Osteoblast (primary cell): ENCODE results near the gene NHSL2. TPM values are rescaled to one million over a fixed set of nuclear protein-coding genes. Genes with fewer than 3 reads are reported as not detected.

ENCODE experiments used
- DNase-seq: peaks from one replicate; pipeline ENCODE4 v3.0.0; 2011; ENCODE audit warnings: low spot score, mixed read lengths; ENCODE audit not compliant: insufficient read length; ENCODE audit errors: missing footprints
- H2AFZ ChIP-seq: 2 replicates; pipeline ENCODE4 v1.6.0; 2011; ENCODE audit warnings: mild to moderate bottlenecking, low read length
- H3K27ac ChIP-seq: 2 replicates; pipeline ENCODE4 v1.5.1; 2011; ENCODE audit warnings: mild to moderate bottlenecking, low read depth, low read length, moderate library complexity
- H3K27me3 ChIP-seq: 2 replicates; pipeline ENCODE4 v1.6.0; 2012; ENCODE audit warnings: mild to moderate bottlenecking, control low read depth, inconsistent platforms, low read length, moderate library complexity; ENCODE audit not compliant: insufficient read depth
- H3K36me3 ChIP-seq: 2 replicates; pipeline ENCODE4 v1.5.1; 2011; ENCODE audit warnings: mild to moderate bottlenecking, low read length, control low read depth, moderate library complexity; ENCODE audit not compliant: insufficient read depth
- H3K4me1 ChIP-seq: 2 replicates; pipeline ENCODE4 v1.5.1; 2011; ENCODE audit warnings: mild to moderate bottlenecking, low read length, control low read depth, moderate library complexity; ENCODE audit not compliant: insufficient read depth
- H3K4me2 ChIP-seq: 2 replicates; pipeline ENCODE4 v1.6.0; 2011; ENCODE audit warnings: mild to moderate bottlenecking, low read length; ENCODE audit not compliant: insufficient read depth
- H3K4me3 ChIP-seq: fragments of 200-600 bp; sonication (generic); 3 replicates; pipeline ENCODE4 v1.5.1; 2012; ENCODE audit warnings: mild to moderate bottlenecking, low read length, inconsistent platforms; ENCODE audit not compliant: insufficient read depth
- H3K79me2 ChIP-seq: 2 replicates; pipeline ENCODE4 v1.6.0; 2012; ENCODE audit warnings: mild to moderate bottlenecking, low read length, control low read depth, inconsistent platforms; ENCODE audit not compliant: insufficient read depth
- H3K9me3 ChIP-seq: 2 replicates; pipeline ENCODE4 v1.5.1; 2011; ENCODE audit warnings: low read depth, low read length, control low read depth
- H4K20me1 ChIP-seq: 2 replicates; pipeline ENCODE4 v1.6.0; 2012; ENCODE audit warnings: mild to moderate bottlenecking, low read length, control low read depth; ENCODE audit not compliant: insufficient read depth
- total RNA-seq: library from RNA; depleted of rRNA; stranded (reverse); fragments of >200 nt; gene quantifications from 2 replicates; pipeline ENCODE4 v1.2.3, GENCODE V29; 2012
- TF ChIP-seq, protein P1 (sequence below): IDR thresholded peaks from 2 replicates; pipeline ENCODE4 v1.5.1; 2011; ENCODE audit warnings: mild to moderate bottlenecking, low read depth, low read length, moderate library complexity; ENCODE audit errors: extremely low read depth

Gene NHSL2
- total RNA-seq, 1 donor = 1.1 TPM

- no peak for DNase-seq
- peaks cover 59% of the 10 kb centered on the region for H3K27me3 ChIP-seq
These were observed 231.6 kb downstream of the NHSL2 start for GRCh38 chrX:72142094-72142793.

GRCh38 chrX:72142794-72143608 lies 232.4 kb downstream of the NHSL2 start:
- DNase-seq = no peak
- Histone ChIP-seq H3K4me3 (no peak overlapping the region), H2AFZ (no peak overlapping the region), H3K27ac (no peak overlapping the region), H3K79me2 (no peaks in the 10 kb centered on the region), H3K27me3 (peaks cover 61% of the 10 kb centered on the region), H4K20me1 (peaks cover 4% of the 10 kb centered on the region), H3K36me3 (no peaks in the 10 kb centered on the region), H3K4me1 (no peaks in the 10 kb centered on the region), H3K4me2 (no peak overlapping the region), H3K9me3 (no peaks in the 10 kb centered on the region)
- TF ChIP-seq, protein P1, sequence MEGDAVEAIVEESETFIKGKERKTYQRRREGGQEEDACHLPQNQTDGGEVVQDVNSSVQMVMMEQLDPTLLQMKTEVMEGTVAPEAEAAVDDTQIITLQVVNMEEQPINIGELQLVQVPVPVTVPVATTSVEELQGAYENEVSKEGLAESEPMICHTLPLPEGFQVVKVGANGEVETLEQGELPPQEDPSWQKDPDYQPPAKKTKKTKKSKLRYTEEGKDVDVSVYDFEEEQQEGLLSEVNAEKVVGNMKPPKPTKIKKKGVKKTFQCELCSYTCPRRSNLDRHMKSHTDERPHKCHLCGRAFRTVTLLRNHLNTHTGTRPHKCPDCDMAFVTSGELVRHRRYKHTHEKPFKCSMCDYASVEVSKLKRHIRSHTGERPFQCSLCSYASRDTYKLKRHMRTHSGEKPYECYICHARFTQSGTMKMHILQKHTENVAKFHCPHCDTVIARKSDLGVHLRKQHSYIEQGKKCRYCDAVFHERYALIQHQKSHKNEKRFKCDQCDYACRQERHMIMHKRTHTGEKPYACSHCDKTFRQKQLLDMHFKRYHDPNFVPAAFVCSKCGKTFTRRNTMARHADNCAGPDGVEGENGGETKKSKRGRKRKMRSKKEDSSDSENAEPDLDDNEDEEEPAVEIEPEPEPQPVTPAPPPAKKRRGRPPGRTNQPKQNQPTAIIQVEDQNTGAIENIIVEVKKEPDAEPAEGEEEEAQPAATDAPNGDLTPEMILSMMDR = no peak

More at GRCh38 chrX:72142094-72142793, 231.6 kb downstream of the NHSL2 start:
- H3K36me3 ChIP-seq = no peaks in the 10 kb centered on the region
- peaks cover 4% of the 10 kb centered on the region for H4K20me1 ChIP-seq
- H3K4me1 ChIP-seq = no peaks in the 10 kb centered on the region
- TF ChIP-seq, protein P1 = no peak
- H3K4me2 ChIP-seq = no peak overlapping the region
- H3K9me3 ChIP-seq = no peaks in the 10 kb centered on the region
- H3K27ac ChIP-seq = no peak overlapping the region
- H2AFZ ChIP-seq = no peak overlapping the region
- no peaks in the 10 kb centered on the region for H3K79me2 ChIP-seq
- H3K4me3 ChIP-seq = no peak overlapping the region

DNA sequence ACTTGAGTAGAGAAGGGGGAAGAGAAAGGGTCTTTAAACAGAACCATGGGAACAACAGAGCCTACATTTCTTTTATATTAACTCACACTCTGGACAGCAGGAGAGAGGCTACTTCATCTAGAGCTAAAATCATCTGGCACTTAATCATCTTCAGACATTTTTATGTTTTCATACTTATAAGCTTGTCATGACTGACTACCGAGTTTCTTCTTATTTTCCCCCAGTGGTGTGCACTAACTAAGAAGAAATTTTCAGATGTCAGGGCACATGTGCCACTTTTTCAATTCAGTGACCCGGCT lies 232.9 kb downstream of the NHSL2 start:
- Histone ChIP-seq H4K20me1 (peaks cover 2% of the 10 kb centered on the region), H3K4me3 (no peak overlapping the region), H2AFZ (no peak overlapping the region), H3K36me3 (no peaks in the 10 kb centered on the region), H3K27me3 (peaks cover 64% of the 10 kb centered on the region), H3K4me2 (no peak overlapping the region), H3K9me3 (no peaks in the 10 kb centered on the region), H3K27ac (no peak overlapping the region), H3K79me2 (no peaks in the 10 kb centered on the region), H3K4me1 (no peaks in the 10 kb centered on the region)
- TF ChIP-seq, protein P1 = no peak
- no peak for DNase-seq

- H4K20me1 ChIP-seq = peaks cover 2% of the 10 kb centered on the region
- H3K4me1 ChIP-seq = no peaks in the 10 kb centered on the region
- H3K9me3 ChIP-seq = no peaks in the 10 kb centered on the region
- no peaks in the 10 kb centered on the region for H3K79me2 ChIP-seq
- H3K4me2 ChIP-seq = no peak overlapping the region
- no peak overlapping the region for H2AFZ ChIP-seq
- H3K4me3 ChIP-seq = no peak overlapping the region
- TF ChIP-seq, protein P1 = no peak
- H3K27ac ChIP-seq = no peak overlapping the region
- no peaks in the 10 kb centered on the region for H3K36me3 ChIP-seq
- DNase-seq = no peak
- peaks cover 69% of the 10 kb centered on the region for H3K27me3 ChIP-seq
These were observed 234.5 kb downstream of the NHSL2 start for GRCh38 chrX:72145181-72145580.
